ENCODE results near the gene HEXD. TPM values are rescaled to one million over a fixed set of nuclear protein-coding genes. Genes with fewer than 3 reads are reported as not detected.

Gene HEXD
- total RNA-seq, 4 donors from 2014 or later, result 10.6 to 42.0 (median 12.9) TPM

- no peak for TF ChIP-seq POLR2A (IDR thresholded peaks at IDR 0.05)
- no peak for TF ChIP-seq CTCF (IDR thresholded peaks at IDR 0.05)
- no peaks in the 10 kb centered on the region for H3K36me3 ChIP-seq
- peaks cover 10 to 50% (median 26%) of the 10 kb centered on the region in 3 donors for H3K4me1 ChIP-seq
- intact Hi-C loops (cut with DNase I), result no loop called here
- peaks cover 0 to 78% (median 5%) of the 10 kb centered on the region in 4 donors for H3K27me3 ChIP-seq
- 8 to 20% methylated on average over 1 to 7 of the region's 26 CpGs for WGBS, 2 donors
- peak overlapping the region in 2 of 4 donors; percentile 9 to 29 for H3K27ac ChIP-seq
- H3K9me3 ChIP-seq, result no peaks in the 10 kb centered on the region
- DNase-seq, result no peak
- no peak overlapping the region for H3K4me3 ChIP-seq
Measured at GRCh38 chr17:82385559-82386254, 32.4 kb upstream of the HEXD start.

- Histone ChIP-seq H3K4me3 (no peak overlapping the region), H3K9me3 (no peaks in the 10 kb centered on the region), H3K4me1 (peaks cover 10 to 44% (median 26%) of the 10 kb centered on the region in 3 donors), H3K36me3 (peaks cover 0 to 4% (median 0%) of the 10 kb centered on the region in 3 donors), H3K27me3 (peaks cover 0 to 72% (median 5%) of the 10 kb centered on the region in 4 donors), H3K27ac (no peak overlapping the region)
- TF ChIP-seq POLR2A (IDR thresholded peaks at IDR 0.05), result no peak
- no peak for TF ChIP-seq CTCF (IDR thresholded peaks at IDR 0.05)
- 4% methylated on average over 4 of the region's 17 CpGs; no CpG with 5 or more reads in 1 of the 2 donors for WGBS, 2 donors
- intact Hi-C loops (cut with DNase I), result no loop called here
- no peak for DNase-seq
Measured at GRCh38 chr17:82386255-82386831, 31.8 kb upstream of the HEXD start.

- intact Hi-C loops (cut with DNase I), result no loop called here
- Histone ChIP-seq H3K27me3 (peaks cover 0 to 66% (median 5%) of the 10 kb centered on the region in 4 donors), H3K36me3 (peaks cover 0 to 12% (median 0%) of the 10 kb centered on the region in 3 donors), H3K4me3 (no peak overlapping the region), H3K4me1 (peaks cover 10 to 41% (median 26%) of the 10 kb centered on the region in 3 donors), H3K27ac (no peak overlapping the region), H3K9me3 (no peaks in the 10 kb centered on the region)
- WGBS, 2 donors, result 39% methylated on average over 18 to 19 of the region's 38 CpGs
- DNase-seq, result no peak
- TF ChIP-seq CTCF (IDR thresholded peaks at IDR 0.05) (no peak), POLR2A (IDR thresholded peaks at IDR 0.05) (no peak)
Measured at GRCh38 chr17:82386881-82387704, 31.1 kb upstream of the HEXD start.

GRCh38 chr17:82387705-82388106 is 30.4 kb upstream of the HEXD start:
- Histone ChIP-seq H3K9me3 (no peaks in the 10 kb centered on the region), H3K27me3 (peaks cover 0 to 60% (median 5%) of the 10 kb centered on the region in 4 donors), H3K4me1 (peaks cover 10 to 41% (median 26%) of the 10 kb centered on the region in 3 donors), H3K27ac (no peak overlapping the region), H3K36me3 (peaks cover 0 to 18% (median 0%) of the 10 kb centered on the region in 3 donors), H3K4me3 (no peak overlapping the region)
- intact Hi-C loops (cut with DNase I), result no loop called here
- TF ChIP-seq CTCF (IDR thresholded peaks at IDR 0.05) (no peak), POLR2A (IDR thresholded peaks at IDR 0.05) (no peak)
- 65 to 67% methylated on average over 2 to 3 of the region's 3 CpGs for WGBS, 2 donors
- no peak for DNase-seq

Data from esophagus squamous epithelium (tissue), 5 donors.